ENCODE measurements around the gene CHAF1B. TPM values are rescaled to one million over a fixed set of nuclear protein-coding genes. Genes with fewer than 3 reads are reported as not detected.

Gene CHAF1B
- total and polyA plus RNA-seq, 7 donors = 0.68 to 12.6 (median 8.4) TPM

GRCh38 chr21:36424592-36424991 lies 39.4 kb downstream of the CHAF1B start:
- Histone ChIP-seq H3K9me3 (no peaks in the 10 kb centered on the region), H3K4me3 (no peak overlapping the region), H3K4me1 (peaks cover 11% of the 10 kb centered on the region), H3K36me3 (ENCODE audit: insufficient read depth in 1 of 2, low read depth in 1 of 2) (no peaks in the 10 kb centered on the region), H3K27me3 (ENCODE audit: insufficient read depth in 3 of 3, low read length in 2 of 3) (no peaks in the 10 kb centered on the region), H3K27ac (no peak overlapping the region)
- intact Hi-C loops (cut with DNase I) = loop anchor here in 1 of 2 donors (5.0 to 10.0 kb wide), 3 partner anchors 163 to 500 kb away; partner anchors contain the start of gene SIM2
- TF ChIP-seq CTCF (IDR thresholded peaks at IDR 0.05) = no peak
- 90 to 97% (median 93%) methylated on average over 8 of the region's 8 CpGs for WGBS, 3 donors
- no peak for ATAC-seq
- DNase-seq = no peak

GRCh38 chr21:36425286-36425685 lies 40.1 kb downstream of the CHAF1B start:
- H3K27ac ChIP-seq = no peak overlapping the region
- DNase-seq (peak in 1 of 2 donors; percentile 37), ATAC-seq (no peak)
- H3K27me3 ChIP-seq (ENCODE audit: insufficient read depth in 3 of 3, low read length in 2 of 3) = no peaks in the 10 kb centered on the region
- no peak for TF ChIP-seq CTCF (IDR thresholded peaks at IDR 0.05)
- WGBS, 3 donors = 73 to 78% (median 77%) methylated on average over 9 of the region's 9 CpGs
- H3K4me3 ChIP-seq = no peak overlapping the region
- intact Hi-C loops (cut with DNase I) = loop anchor here in 1 of 2 donors (10.0 kb wide), 2 partner anchors 270 to 500 kb away; partner anchors contain the start of gene SIM2
- no peaks in the 10 kb centered on the region for H3K9me3 ChIP-seq
- H3K36me3 ChIP-seq (ENCODE audit: insufficient read depth in 1 of 2, low read depth in 1 of 2) = no peaks in the 10 kb centered on the region
- peaks cover 11% of the 10 kb centered on the region for H3K4me1 ChIP-seq

- no peak for ATAC-seq
- Histone ChIP-seq H3K27ac (no peak overlapping the region), H3K4me1 (peaks cover 20% of the 10 kb centered on the region), H3K4me3 (no peak overlapping the region), H3K36me3 (ENCODE audit: insufficient read depth in 1 of 2, low read depth in 1 of 2) (no peaks in the 10 kb centered on the region), H3K9me3 (no peaks in the 10 kb centered on the region), H3K27me3 (ENCODE audit: insufficient read depth in 3 of 3, low read length in 2 of 3) (no peaks in the 10 kb centered on the region)
- intact Hi-C loops (cut with DNase I) = loop anchor here in 1 of 2 donors (10.0 kb wide), 2 partner anchors 267 to 497 kb away; partner anchors contain the start of gene SIM2
- no peak for DNase-seq
- WGBS, 3 donors = 91 to 94% (median 91%) methylated on average over 4 of the region's 4 CpGs
- no peak for TF ChIP-seq CTCF (IDR thresholded peaks at IDR 0.05)
Observed at GRCh38 chr21:36427502-36427901, 42.3 kb downstream of the CHAF1B start.

- peak overlapping the region; percentile 63 for H3K4me3 ChIP-seq
- peak overlapping the region; percentile 94 for H3K27ac ChIP-seq
- no peaks in the 10 kb centered on the region for H3K9me3 ChIP-seq
- H3K27me3 ChIP-seq (ENCODE audit: insufficient read depth in 3 of 3, low read length in 2 of 3) = no peaks in the 10 kb centered on the region
- WGBS, 3 donors = 67 to 87% (median 74%) methylated on average over 12 of the region's 12 CpGs
- H3K36me3 ChIP-seq (ENCODE audit: insufficient read depth in 1 of 2, low read depth in 1 of 2) = no peaks in the 10 kb centered on the region
- ATAC-seq (peak in 1 of 4 donors; percentile 6), DNase-seq (no peak)
- H3K4me1 ChIP-seq = peaks cover 20% of the 10 kb centered on the region
- intact Hi-C loops (cut with DNase I) = loop anchor here in 1 of 2 donors (10.0 kb wide), 2 partner anchors 266 to 496 kb away; partner anchors contain the start of gene SIM2
- no peak for TF ChIP-seq CTCF (IDR thresholded peaks at IDR 0.05)
Observed at GRCh38 chr21:36428761-36429432, 43.7 kb downstream of the CHAF1B start.

All from psoas muscle (tissue), 8 donors.